ENCODE results near the gene STYX.

STYX gene

DNA sequence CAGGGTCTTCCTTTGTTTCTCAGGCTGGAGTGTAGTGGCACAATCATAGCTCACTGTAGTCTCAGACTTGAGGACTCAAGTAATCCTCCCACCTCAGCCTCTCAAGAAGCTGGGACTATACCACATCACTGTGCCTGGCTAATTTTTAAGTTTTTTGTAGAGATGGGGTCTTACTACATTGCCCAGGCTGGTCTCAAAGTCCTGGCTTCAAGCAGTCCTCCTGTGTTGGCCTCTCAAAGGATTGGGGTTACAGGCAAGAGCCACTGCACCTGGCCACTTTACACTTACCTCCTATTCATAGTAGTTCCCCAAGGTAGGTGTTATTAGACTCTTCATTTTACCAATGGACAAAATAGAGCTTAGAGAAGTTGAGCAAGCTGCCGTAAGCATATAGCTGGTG is 29.2 kb downstream of the STYX start:
- TF ChIP-seq, protein P1, sequence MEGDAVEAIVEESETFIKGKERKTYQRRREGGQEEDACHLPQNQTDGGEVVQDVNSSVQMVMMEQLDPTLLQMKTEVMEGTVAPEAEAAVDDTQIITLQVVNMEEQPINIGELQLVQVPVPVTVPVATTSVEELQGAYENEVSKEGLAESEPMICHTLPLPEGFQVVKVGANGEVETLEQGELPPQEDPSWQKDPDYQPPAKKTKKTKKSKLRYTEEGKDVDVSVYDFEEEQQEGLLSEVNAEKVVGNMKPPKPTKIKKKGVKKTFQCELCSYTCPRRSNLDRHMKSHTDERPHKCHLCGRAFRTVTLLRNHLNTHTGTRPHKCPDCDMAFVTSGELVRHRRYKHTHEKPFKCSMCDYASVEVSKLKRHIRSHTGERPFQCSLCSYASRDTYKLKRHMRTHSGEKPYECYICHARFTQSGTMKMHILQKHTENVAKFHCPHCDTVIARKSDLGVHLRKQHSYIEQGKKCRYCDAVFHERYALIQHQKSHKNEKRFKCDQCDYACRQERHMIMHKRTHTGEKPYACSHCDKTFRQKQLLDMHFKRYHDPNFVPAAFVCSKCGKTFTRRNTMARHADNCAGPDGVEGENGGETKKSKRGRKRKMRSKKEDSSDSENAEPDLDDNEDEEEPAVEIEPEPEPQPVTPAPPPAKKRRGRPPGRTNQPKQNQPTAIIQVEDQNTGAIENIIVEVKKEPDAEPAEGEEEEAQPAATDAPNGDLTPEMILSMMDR (IDR thresholded peaks at IDR 0.05): no peak

DNA sequence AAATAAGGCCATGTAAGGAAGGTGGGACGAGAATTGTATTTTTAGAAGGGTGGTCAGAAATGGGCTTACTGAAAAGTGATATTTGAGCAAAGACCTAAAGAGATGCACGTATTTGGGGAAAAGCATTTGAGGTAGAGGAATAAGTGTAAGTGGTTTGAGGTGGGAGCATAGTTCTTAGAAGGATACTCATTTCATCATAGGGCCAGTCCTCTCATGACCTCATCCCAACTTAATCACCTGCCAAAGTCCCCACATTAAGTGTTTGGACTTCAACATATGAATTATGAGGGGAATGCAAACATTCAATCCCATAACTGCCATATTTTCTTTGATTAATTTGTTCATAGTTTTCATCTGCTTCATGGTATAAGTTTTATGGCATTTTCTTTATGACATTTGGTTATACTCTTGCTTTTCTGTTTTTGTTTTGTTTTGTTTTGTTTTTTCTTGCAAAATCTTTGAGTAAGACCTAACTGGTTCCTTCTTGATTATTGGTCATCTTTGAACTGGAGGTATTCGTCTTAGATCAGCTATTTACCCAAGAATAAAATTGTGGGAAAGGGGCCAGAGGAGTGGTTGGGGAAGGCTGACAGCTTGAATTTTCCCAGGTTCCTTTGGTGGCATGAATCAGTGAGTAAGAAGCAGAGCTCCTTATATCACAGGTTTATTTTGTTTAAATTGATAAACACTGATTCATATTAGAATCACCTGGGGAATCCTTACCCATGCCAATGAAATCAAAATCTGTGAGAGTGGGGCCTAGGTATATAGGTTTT is 37.3 kb downstream of the STYX start:
- TF ChIP-seq, protein P1 (IDR thresholded peaks at IDR 0.05): no peak

DNA sequence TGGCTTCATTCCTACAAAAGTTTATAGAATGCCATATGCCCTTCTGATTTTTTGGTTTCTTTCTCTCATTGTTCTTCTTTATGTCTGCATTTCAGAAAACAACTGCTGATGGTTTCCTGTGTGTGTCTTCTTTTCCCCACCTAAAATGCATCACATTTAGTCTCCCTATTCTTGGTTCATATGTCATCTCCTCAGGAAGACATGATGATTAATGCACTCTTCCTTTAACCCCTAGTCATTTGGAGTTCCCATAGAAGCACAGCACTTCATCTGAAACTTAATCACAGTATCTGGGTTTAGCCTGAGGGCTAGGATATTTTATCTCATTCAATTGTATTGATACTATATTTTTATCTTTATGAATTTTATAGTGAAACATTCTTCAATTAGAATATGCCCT is 39.9 kb downstream of the STYX start:
- TF ChIP-seq, protein P1 (IDR thresholded peaks at IDR 0.05): no peak

DNA sequence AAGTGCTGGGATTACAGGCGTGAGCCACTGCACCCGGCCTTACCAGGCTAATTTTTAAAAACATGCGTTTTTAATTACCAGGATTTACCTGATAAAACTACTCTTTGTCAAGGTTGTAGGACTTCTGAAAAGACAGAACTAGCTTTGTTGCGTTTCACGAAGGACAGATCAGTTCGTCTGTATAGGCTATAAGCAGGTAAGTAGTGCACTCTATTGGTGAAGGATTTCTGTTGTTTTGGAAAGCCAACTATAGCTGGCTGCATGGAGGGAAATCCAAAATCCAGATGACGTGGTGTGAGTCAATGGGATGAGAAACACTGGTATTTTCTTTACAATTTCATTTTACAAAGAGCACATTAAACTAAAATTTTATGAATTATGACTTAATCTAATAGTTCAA is 46.9 kb downstream of the STYX start:
- TF ChIP-seq, protein P1 (IDR thresholded peaks at IDR 0.05): no peak

DNA sequence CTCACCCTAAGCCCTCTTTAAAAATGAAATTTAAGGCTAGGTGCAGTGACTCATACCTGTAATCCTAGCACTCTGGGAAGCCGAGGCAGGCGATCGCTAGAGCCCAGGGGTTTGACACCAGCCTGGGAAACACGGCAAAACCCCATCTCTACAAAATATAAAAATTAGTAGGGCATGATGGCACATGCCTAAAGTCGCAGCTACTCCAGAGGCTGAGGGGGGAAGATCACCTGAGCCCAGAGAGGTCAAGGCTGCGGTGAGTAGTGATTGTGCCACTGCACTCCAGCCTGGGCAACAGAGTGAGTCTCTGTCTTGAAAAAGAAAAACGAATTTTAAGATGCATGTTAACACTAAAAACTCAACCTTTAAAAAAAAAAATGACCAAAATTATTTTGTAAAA is 48.7 kb downstream of the STYX start:
- TF ChIP-seq, protein P1 (IDR thresholded peaks at IDR 0.05): no peak

DNA sequence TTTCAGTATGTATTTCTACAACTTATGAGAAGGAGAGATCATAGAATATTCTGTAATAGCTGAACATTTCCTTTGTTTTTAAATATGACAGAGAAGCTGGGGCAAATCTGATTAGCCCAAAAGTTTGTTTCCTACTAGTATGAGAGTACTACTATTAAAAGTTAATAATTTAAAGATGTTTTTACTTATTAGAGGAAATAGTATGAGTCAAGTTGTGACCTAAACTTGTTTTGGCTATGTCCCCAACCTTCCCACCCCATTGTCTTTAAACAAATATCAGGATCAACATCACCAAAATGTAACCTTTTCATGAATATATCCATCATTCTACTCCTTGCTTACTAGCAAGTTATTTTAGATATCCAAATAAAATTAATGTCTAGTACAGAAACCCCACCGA is 50.9 kb downstream of the STYX start:
- TF ChIP-seq, protein P1 (IDR thresholded peaks at IDR 0.05): no peak

DNA sequence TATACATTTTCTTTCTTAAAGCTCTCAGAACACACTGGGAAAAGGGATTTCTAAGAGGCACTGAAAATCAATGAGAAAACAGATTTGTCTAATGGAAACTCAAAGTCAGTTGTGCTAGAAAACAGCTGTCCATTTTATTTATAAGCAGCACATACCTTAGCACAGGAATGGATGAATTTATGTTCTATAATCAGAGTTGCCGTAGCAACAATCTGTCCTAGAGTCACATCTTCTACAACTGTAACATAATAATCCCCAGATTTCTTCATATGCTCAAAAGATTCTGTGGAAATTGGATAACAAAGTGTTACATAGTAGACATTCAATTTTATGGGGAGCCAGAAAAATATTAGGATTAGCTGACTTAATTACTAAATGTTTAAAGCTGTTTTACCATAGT is 51.7 kb downstream of the STYX start:
- TF ChIP-seq, protein P1 (IDR thresholded peaks at IDR 0.05): no peak

DNA sequence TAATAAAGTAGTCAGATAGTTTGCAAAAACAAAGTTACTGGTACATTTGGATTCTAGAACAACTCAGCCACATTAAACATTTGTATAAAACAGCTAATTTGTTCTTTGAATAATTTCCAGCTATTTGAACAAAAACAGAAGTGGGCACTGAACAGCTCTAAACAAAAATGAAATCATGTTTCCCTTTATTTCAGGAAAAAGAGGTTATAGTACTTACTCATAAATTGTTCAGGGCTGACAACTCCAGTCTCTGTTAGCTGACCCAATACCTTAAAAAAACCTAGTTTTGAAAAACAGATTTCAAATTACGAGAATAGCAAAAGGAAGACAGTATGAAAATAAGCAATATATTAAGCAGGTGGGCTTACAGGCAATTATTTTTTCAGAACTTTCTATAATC is 53.2 kb downstream of the STYX start:
- TF ChIP-seq, protein P1 (IDR thresholded peaks at IDR 0.05): no peak
